Keratinocyte (primary cell): ENCODE data around the gene KPNA3. TPM values are rescaled to one million over a fixed set of nuclear protein-coding genes. Genes with fewer than 3 reads are reported as not detected.
"Not testable (repeated sequence)": the region's sequence is repeated elsewhere in the genome, so short reads cannot be mapped to it uniquely, and the experiment has no call there.

ENCODE experiments used
- DNase-seq: peaks from one replicate; pipeline ENCODE4 v3.0.0-alpha.2; 2011; ENCODE audit warnings: low read depth, missing footprints, low spot score
- FAIRE-seq: peaks from 2 replicates; lab custom pipeline; 2011; peaks lifted over from hg19 to GRCh38; lab: Jason Lieb, UNC
- H2AFZ ChIP-seq: 2 replicates; pipeline ENCODE4 v1.6.0; 2012; ENCODE audit warnings: low read length, control low read depth, inconsistent platforms; ENCODE audit not compliant: control insufficient read depth
- H3K27ac ChIP-seq: 2 replicates; pipeline ENCODE4 v1.5.1; 2011; ENCODE audit warnings: low read length; ENCODE audit not compliant: control insufficient read depth, insufficient read depth
- H3K27me3 ChIP-seq: 3 replicates; pipeline ENCODE4 v1.6.0; 2011; ENCODE audit warnings: low read length; ENCODE audit not compliant: control insufficient read depth, insufficient read depth; ENCODE audit errors: extremely low read depth
- H3K36me3 ChIP-seq, 2 experiments: 2 replicates in 1 of 2; 3 replicates in 1 of 2; pipeline ENCODE4 v1.5.1; 2011; ENCODE audit warnings: low read length in 2 of 2, mild to moderate bottlenecking in 1 of 2; ENCODE audit not compliant: control insufficient read depth in 2 of 2, insufficient read depth in 2 of 2; ENCODE audit errors: extremely low read depth in 1 of 2
- H3K4me1 ChIP-seq: 3 replicates; pipeline ENCODE4 v1.5.1; 2011; ENCODE audit warnings: low read length; ENCODE audit not compliant: control insufficient read depth, insufficient read depth; ENCODE audit errors: extremely low read depth
- H3K4me2 ChIP-seq: 3 replicates; pipeline ENCODE4 v1.6.0; 2011; ENCODE audit warnings: low read depth, low read length; ENCODE audit not compliant: control insufficient read depth, insufficient read depth; ENCODE audit errors: extremely low read depth
- H3K4me3 ChIP-seq, 3 experiments: fragments of 200-600 bp in 1 of 3; sonication (generic) in 1 of 3; 2 replicates in 2 of 3; 3 replicates in 1 of 3; pipeline ENCODE4 v1.5.1; 2011 to 2016; ENCODE audit warnings: low read length in 3 of 3, mild to moderate bottlenecking in 3 of 3, control low read depth in 2 of 3, inconsistent platforms in 1 of 3, low read depth in 1 of 3, mixed read lengths in 1 of 3, mixed run types in 1 of 3, moderate library complexity in 1 of 3; ENCODE audit not compliant: control insufficient read depth in 2 of 3, insufficient read depth in 2 of 3; ENCODE audit errors: extremely low read depth in 1 of 3
- H3K79me2 ChIP-seq: 2 replicates; pipeline ENCODE4 v1.6.0; 2012; ENCODE audit warnings: low read length; ENCODE audit not compliant: control insufficient read depth, insufficient read depth
- H3K9ac ChIP-seq: 3 replicates; pipeline ENCODE4 v1.6.0; 2011; ENCODE audit warnings: low read length; ENCODE audit not compliant: control insufficient read depth, insufficient read depth; ENCODE audit errors: extremely low read depth
- H3K9me1 ChIP-seq: 3 replicates; pipeline ENCODE4 v1.6.0; 2011; ENCODE audit warnings: low read length; ENCODE audit not compliant: control insufficient read depth, insufficient read depth; ENCODE audit errors: extremely low read depth
- H3K9me3 ChIP-seq: 2 replicates; pipeline ENCODE4 v1.5.1; 2012; ENCODE audit warnings: low read depth, low read length; ENCODE audit not compliant: control insufficient read depth
- H4K20me1 ChIP-seq: 3 replicates; pipeline ENCODE4 v1.6.0; 2011; ENCODE audit warnings: low read length; ENCODE audit not compliant: control insufficient read depth, insufficient read depth; ENCODE audit errors: extremely low read depth
- CTCF ChIP-seq, 3 experiments: IDR thresholded peaks in 1 of 3; conservative IDR thresholded peaks in 1 of 3; optimal IDR thresholded peaks in 1 of 3; 2 replicates in 2 of 3; 3 replicates in 1 of 3; pipeline versions ENCODE3 to v1.5.1; 2011; ENCODE audit warnings: low read length in 3 of 3, mild to moderate bottlenecking in 3 of 3, moderate library complexity in 2 of 3, control low read depth in 1 of 3, inconsistent platforms in 1 of 3; ENCODE audit not compliant: insufficient read depth in 2 of 3; ENCODE audit errors: extremely low read depth in 1 of 3
- EZH2 ChIP-seq: IDR thresholded peaks from one replicate; pipeline ENCODE4 v1.6.1; 2012; ENCODE audit warnings: inconsistent platforms, mild to moderate bottlenecking, low read length, moderate library complexity
- dilution Hi-C: fragments of 300-500 bp; cut with MboI; formaldehyde crosslinking; loops from one replicate; pipeline ENCODE4 v1.7.0; 2020; ENCODE audit warnings: low sequenced_read_pairs; ENCODE audit not compliant: extremely low pct_ligation_motif_present
- polyA plus RNA-seq, 5 experiments: library from polyadenylated mRNA; depleted of rRNA in 3 of 5; stranded (reverse) in 3 of 5; stranded (forward) in 1 of 5; unstranded in 1 of 5; fragments of >200 nt; gene quantifications; 1 replicate in 1 of 5; 2 replicates in 3 of 5; 3 replicates in 1 of 5; pipeline versions ENCODE4 v1.2.1 to v1.2.3, GENCODE V29; 2011 to 2012; ENCODE audit warnings: missing spikeins in 2 of 5, low read depth in 1 of 5, low replicate concordance in 1 of 5

The KPNA3 gene
- polyA plus RNA-seq, 1 donor (not counting 4 experiments of a cell fraction or from before 2014, with no cell fraction given) = 37.3 TPM

GRCh38 chr13:49774376-49775005, 18.0 kb downstream of the KPNA3 start:
- Histone ChIP-seq H3K9me3 (no peaks in the 10 kb centered on the region), H3K9me1 (no peaks in the 10 kb centered on the region), H3K4me2 (no peak overlapping the region), H2AFZ (no peak overlapping the region), H3K4me1 (no peaks in the 10 kb centered on the region), H3K36me3 (no peaks in the 10 kb centered on the region), H3K27ac (no peak overlapping the region), H3K9ac (no peak overlapping the region), H3K27me3 (no peaks in the 10 kb centered on the region), H4K20me1 (no peaks in the 10 kb centered on the region), H3K79me2 (peaks cover 76% of the 10 kb centered on the region), H3K4me3 (no peak overlapping the region)
- TF ChIP-seq CTCF (optimal IDR thresholded peaks at IDR 0.05 in 1 of 3, IDR thresholded peaks at IDR 0.05 in 1 of 3, conservative IDR thresholded peaks at IDR 0.05 in 1 of 3; ENCODE audit: extremely low read depth in 1 of 3, insufficient read depth in 2 of 3, low read length in 3 of 3) = no peak
- TF ChIP-seq EZH2 = no peak
- FAIRE-seq = no peak
- dilution Hi-C loops = no loop called here
- no peak for DNase-seq

- no peak for DNase-seq
- Histone ChIP-seq H3K27ac (no peak overlapping the region), H3K79me2 (peaks cover 72% of the 10 kb centered on the region), H2AFZ (no peak overlapping the region), H3K9me1 (no peaks in the 10 kb centered on the region), H3K9ac (no peak overlapping the region), H4K20me1 (no peaks in the 10 kb centered on the region), H3K4me3 (no peak overlapping the region), H3K36me3 (no peaks in the 10 kb centered on the region), H3K4me1 (no peaks in the 10 kb centered on the region), H3K9me3 (no peaks in the 10 kb centered on the region), H3K4me2 (no peak overlapping the region), H3K27me3 (no peaks in the 10 kb centered on the region)
- dilution Hi-C loops = no loop called here
- no peak for FAIRE-seq
- TF ChIP-seq CTCF (optimal IDR thresholded peaks at IDR 0.05 in 1 of 3, IDR thresholded peaks at IDR 0.05 in 1 of 3, conservative IDR thresholded peaks at IDR 0.05 in 1 of 3; ENCODE audit: extremely low read depth in 1 of 3, insufficient read depth in 2 of 3, low read length in 3 of 3) = no peak
- TF ChIP-seq EZH2 = no peak
Observed at GRCh38 chr13:49772828-49773227, 19.7 kb downstream of the KPNA3 start.

GRCh38 chr13:49761811-49762210, 30.7 kb downstream of the KPNA3 start:
- H3K4me3 ChIP-seq, H3K9me1 ChIP-seq, H2AFZ ChIP-seq, DNase-seq, H3K36me3 ChIP-seq, H3K4me1 ChIP-seq, H3K9ac ChIP-seq, H3K27ac ChIP-seq, dilution Hi-C loops, H3K9me3 ChIP-seq, H3K4me2 ChIP-seq, H4K20me1 ChIP-seq, FAIRE-seq, H3K27me3 ChIP-seq: not testable (repeated sequence)
- peaks cover 63% of the 10 kb centered on the region for H3K79me2 ChIP-seq
